Right ventricle myocardium inferior (tissue), 1 donor: ENCODE data around the gene METRNL. TPM values are rescaled to one million over a fixed set of nuclear protein-coding genes. Genes with fewer than 3 reads are reported as not detected.
"Not testable (repeated sequence)": the region's sequence is repeated elsewhere in the genome, so short reads cannot be mapped to it uniquely, and the experiment has no call there.

Experiments used
- ATAC-seq: fragments of 200-7000 bp; cut with Tn5 transposase; one replicate; pipeline ENCODE4 v1.9.1; 2020; ENCODE audit warnings: mild to moderate bottlenecking, moderate library complexity
- DNase-seq: peaks from one replicate; pipeline ENCODE4 v3.0.0; 2021; ENCODE audit errors: missing footprints
- intact Hi-C: fragments of 100-400 bp; cut with DNase I; formaldehyde crosslinking; loops from one replicate; pipeline ENCODE4 v1.11.0; 2022
- long read RNA-seq: library from polyadenylated mRNA; unstranded; transcript quantifications from one replicate; pipeline ENCODE4 v2.0.0, GENCODE V29; 2021
- total RNA-seq: library from RNA; stranded (reverse); fragmentation: NEBNext Ultra II Directional; extraction: Animal tissue kit (Norgen Biotek cat#: 25700); gene quantifications from one replicate; pipeline ENCODE4 v1.2.1, GENCODE V29; 2021
- donor health status: DM: no; HTN: yes; CAD: no; lungs with severe emphysema.

METRNL gene
- total RNA-seq: 70.1 TPM
- long read RNA-seq, transcript METRNL-201 (4 exons, 1,605 nt): major isoform, 40 of 42 reads
- long read RNA-seq, partial matches to known transcripts: 0 of 42 reads
- long read RNA-seq, other reads (novel, unspliced or antisense): 2 of 42 reads

- ATAC-seq (peak; percentile 65), DNase-seq (peak; percentile 93)
- intact Hi-C loops: loop anchor here (5.0 kb wide), 1 partner anchor 117 kb away; no protein-coding TSS in a partner anchor
Measured at GRCh38 chr17:83079352-83079747, at the start of gene METRNL. Gene METRNL (plus strand): TSS chr17:83079609. CDS start chr17:83079816, 207 bp downstream.

DNA sequence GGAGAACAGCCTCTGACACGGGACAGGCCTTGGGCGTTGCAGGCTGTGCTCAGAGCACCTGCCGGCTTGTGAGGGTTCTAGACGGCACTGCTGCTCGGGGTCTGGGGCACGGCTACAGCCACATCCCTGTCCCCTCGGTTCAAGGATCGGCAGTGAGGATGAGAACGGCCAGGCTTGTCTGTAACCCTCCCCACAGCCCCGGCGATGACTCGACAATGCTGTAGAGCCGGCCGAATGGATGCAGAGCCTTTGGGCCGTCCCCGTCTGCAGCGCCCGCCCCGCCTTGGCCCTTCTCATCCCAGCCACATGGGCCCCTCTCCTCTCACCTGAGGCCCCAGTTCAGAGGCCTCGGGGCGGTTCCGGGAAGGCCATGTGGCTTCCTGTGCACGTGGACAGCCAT is 49.0 kb upstream of the METRNL start:
- ATAC-seq (no peak), DNase-seq (no peak)
- intact Hi-C loops: no loop called here

DNA sequence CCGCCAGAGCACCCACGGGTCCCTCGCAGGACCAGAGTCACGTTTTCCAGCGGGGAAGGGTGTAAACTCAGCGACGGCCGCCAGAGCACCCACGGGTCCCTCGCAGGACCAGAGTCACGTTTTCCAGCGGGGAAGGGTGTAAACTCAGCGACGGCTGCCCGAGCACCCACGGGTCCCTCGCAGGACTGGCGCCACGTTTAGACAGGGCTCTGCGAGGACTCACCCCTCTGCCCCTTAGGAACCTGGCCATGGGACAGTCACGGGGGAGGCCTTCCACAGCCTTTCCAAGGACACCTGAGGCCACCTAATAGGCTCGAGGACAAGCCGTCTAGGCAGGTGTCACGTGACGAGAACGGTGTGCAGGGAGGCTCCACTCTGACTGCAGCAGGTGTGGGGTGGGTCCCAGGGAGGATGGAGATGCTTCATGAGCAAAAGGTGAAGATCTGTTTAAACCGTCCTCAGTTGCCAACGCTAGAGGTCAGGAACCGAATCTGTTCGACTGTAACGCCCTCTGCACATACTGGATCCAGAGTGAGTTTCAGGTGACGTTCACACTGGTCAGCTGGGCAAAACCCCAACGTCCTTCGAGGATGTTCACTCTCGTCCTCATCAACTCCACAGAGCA is 48.0 kb upstream of the METRNL start:
- intact Hi-C loops: no loop called here
- DNase-seq (no peak), ATAC-seq (no peak)

GRCh38 chr17:83031946-83032451 is 47.4 kb upstream of the METRNL start:
- ATAC-seq, intact Hi-C loops, DNase-seq: not testable (repeated sequence)

GRCh38 chr17:83032781-83033180 is 46.6 kb upstream of the METRNL start:
- DNase-seq (no peak), ATAC-seq (no peak)
- intact Hi-C loops: no loop called here

DNA sequence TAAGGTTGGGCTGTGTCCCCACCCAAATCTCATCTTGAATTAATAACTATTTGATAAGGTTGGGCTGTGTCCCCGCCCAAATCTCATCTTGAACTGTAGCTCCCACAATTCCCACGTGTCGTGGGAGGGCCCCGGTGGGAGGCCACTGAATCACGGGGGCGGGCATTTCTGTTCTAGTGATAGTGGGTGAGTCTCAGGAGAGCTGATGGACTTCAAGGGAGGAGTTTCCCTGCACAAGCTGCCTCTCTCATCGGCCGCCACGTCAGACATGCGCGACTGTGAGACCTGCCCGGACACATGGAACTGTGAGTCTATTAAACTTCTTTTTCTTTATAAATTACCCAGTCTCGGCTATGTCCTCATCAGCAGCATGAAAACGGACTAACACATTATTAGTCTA is 44.9 kb upstream of the METRNL start:
- no peak for ATAC-seq

GRCh38 chr17:83035722-83036121 is 43.7 kb upstream of the METRNL start:
- intact Hi-C loops: no loop called here
- no peak for DNase-seq
- no peak for ATAC-seq

More for the DNA sequence above, 44.9 kb upstream of the METRNL start:
- DNase-seq: no peak
- intact Hi-C loops: no loop called here

DNA sequence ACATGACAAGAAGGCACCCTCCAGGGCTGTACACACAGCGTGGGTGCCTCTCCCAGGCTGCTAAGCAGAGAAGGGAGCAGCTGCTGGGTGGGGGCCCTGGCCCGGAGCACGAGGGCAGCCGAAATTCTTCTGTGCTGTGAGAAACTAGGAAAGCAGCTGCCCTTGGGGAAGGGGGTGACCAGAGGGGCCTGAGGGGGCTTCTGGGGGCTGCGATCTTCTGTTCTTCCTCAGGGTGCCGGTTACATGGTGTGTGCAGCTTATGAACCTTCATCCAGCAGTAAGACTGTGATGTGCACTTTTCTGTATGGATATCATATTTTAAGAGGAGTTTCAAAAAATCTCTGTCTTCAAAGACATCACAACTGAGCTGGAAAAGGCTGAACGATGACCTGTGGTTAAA is 43.2 kb upstream of the METRNL start:
- DNase-seq (no peak), ATAC-seq (no peak)
- intact Hi-C loops: no loop called here

- ATAC-seq (no peak), DNase-seq (no peak)
- intact Hi-C loops: no loop called here
Measured at GRCh38 chr17:83036666-83037065, 42.7 kb upstream of the METRNL start.

GRCh38 chr17:83037084-83037873 is 42.1 kb upstream of the METRNL start:
- DNase-seq (no peak), ATAC-seq (no peak)
- intact Hi-C loops: no loop called here

- DNase-seq (no peak), ATAC-seq (no peak)
- intact Hi-C loops: no loop called here
Measured at GRCh38 chr17:83037874-83038165, 41.6 kb upstream of the METRNL start.

- DNase-seq, ATAC-seq, intact Hi-C loops: not testable (repeated sequence)
Measured at GRCh38 chr17:83038983-83039382, 40.4 kb upstream of the METRNL start.

DNA sequence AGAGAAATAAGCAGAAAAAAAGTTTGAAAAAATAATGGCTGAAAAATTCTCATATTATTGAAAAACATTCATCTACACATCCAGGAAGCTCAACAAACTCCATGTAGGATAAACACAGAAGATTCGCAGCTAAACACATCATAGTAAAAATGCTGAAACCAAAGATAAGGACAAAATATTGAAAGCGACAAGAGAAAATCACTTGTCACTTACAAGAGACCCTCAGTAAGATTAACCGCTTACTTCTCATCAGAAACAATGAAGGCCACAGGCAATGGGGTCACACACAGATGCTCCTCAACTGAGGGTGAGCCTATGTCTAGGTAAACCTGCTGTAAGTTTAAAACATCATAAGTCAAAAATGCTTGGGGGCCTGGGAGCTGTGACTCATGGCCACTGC is 38.1 kb upstream of the METRNL start:
- DNase-seq: no peak
- intact Hi-C loops: no loop called here
- ATAC-seq: no peak

DNA sequence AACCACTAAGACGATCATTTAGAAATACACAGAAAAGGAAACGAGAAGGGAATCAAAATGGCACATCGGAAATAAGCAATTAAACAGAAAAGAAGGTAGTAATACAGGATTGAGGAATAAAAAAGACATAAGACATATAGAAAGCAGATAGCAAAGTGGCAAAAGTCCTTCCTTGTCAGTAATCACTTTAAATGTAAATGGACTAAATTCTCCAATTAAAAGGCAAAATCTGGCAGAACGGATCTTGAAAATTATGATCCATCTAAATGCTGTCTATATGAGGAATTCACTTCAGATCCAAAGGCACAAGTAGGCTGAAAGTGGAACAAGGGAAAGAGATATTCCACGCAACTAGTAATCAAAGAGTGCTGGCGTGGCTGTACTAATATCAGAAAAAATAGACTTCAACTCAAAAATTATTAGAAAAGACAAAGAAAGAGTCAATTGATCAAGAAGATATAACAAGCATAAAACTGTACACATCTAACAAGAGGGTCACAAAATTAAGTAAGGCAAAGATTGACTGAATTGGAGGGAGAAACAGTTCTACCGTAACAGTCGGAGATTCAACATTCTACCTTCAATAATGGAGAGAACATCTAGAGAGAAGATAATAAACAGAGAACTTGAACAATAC is 36.8 kb upstream of the METRNL start:
- intact Hi-C loops: no loop called here
- ATAC-seq: no peak
- no peak for DNase-seq

DNA sequence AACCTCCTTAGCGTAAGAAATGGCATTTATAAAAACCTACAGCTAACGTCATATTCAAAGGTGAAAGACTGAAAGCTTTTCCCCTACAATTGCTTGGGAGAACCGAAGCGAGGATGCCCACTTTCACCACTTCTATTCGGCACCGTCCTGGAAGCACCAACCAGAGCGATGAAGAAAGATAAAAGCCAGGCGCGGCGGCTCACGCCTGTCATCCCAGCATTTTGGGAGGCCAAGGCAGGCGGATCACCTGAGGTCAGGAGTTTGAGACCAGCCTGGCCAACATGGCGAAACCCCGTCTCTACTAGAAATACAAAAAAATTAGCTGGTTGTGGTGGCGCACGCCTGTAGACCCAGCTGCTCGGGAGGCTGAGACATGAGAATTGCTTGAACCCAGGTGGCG is 34.9 kb upstream of the METRNL start:
- ATAC-seq, DNase-seq, intact Hi-C loops: not testable (repeated sequence)

DNA sequence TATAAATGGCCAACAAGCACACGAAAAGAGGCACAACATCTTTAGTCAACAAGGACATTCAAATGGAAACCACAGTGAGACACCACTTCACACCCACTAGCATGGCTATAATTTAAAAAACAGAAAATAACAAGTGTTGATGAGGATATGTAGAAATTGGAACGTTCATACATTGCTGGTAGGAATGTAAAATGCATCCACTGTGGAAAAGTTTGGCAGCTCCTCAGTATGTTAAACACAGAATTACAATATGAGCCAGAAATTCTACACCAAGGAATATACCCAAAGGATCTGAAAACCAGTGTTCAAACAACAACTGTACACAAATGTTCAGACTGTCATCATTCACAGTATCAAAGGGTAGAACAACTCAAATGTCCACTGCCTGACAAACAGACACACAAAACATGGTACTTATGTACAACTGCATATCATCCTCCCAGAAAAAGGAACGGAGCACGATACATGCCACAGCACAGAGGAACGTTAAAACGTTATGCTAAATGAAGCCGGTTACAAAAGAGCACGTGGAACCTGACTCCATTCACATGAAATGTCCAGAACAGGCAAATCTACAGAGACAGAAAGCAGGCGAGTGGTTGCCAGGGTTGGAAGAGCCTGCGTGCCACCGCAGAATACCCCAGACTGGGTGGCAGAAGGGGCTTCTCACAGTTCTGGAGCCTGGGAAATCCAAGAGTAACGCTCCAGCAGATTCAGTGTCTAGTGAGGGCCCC is 32.8 kb upstream of the METRNL start:
- intact Hi-C loops: no loop called here
- DNase-seq: no peak
- no peak for ATAC-seq

GRCh38 chr17:83047182-83047478 is 32.3 kb upstream of the METRNL start:
- intact Hi-C loops: no loop called here
- no peak for ATAC-seq
- DNase-seq: no peak

DNA sequence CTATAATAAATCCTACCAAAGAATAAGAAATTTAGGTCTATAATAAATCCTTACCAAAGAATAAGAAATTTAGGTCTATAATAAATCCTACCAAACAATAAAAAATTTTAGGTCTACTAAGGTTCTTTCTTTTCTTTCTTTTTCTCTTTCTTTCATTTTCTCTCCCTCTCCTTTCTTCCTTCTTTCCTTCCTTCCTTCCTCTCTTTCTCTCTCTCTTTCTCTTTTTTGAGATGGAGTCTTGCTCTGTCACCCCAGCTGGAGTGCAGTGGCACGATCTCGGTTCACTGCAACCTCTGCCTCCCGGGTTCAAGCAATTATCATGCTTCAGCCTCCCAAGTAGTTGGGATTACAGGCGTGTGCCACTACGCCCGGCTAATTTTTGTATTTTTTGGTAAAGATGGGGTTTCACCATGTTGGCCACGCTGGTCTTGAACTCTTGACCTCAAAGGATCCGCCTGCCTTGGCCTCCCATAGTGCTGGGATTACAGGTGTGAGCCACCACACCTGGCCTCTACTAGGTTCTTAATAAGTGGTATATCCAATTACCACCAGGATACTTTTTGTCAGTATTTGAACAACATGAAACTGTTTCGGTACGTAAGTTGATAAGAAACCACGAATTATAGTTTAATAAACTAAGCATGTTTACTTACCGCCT is 31.5 kb upstream of the METRNL start:
- DNase-seq, intact Hi-C loops, ATAC-seq: not testable (repeated sequence)
